Prostate gland (tissue), 2 donors: ENCODE measurements around the gene GARIN3. TPM values are rescaled to one million over a fixed set of nuclear protein-coding genes. Genes with fewer than 3 reads are reported as not detected.

Experiments used
- DNase-seq: peaks from one replicate; pipeline ENCODE4 v3.0.0-alpha.2; 2019; ENCODE audit warnings: low spot score
- H3K27ac ChIP-seq, 2 donors: fragments of 200-600 bp; sonication (generic); 2 replicates each; pipeline ENCODE4 v1.5.1; 2017 to 2019
- H3K27me3 ChIP-seq: fragments of 200-600 bp; sonication (generic); replicated peaks from 2 replicates; pipeline ENCODE4 v1.5.1; 2019; ENCODE audit not compliant: insufficient read depth
- H3K36me3 ChIP-seq, 2 donors: fragments of 200-600 bp; sonication (generic); 1 replicate in 1 of 2; 2 replicates in 1 of 2; pipeline versions ENCODE4 v1.5.1 to v1.8.1; 2017 to 2019
- H3K4me1 ChIP-seq: fragments of 200-600 bp; sonication (generic); replicated peaks from 2 replicates; pipeline ENCODE4 v1.5.1; 2019
- H3K4me3 ChIP-seq, 2 donors: fragments of 200-600 bp; sonication (generic); 2 replicates each; pipeline ENCODE4 v1.5.1; 2017 to 2019
- H3K9me3 ChIP-seq: fragments of 200-600 bp; sonication (generic); 2 replicates; pipeline ENCODE4 v1.5.1; 2017
- POLR2A ChIP-seq: fragments of 450-650 bp; IDR thresholded peaks from one replicate; pipeline ENCODE4 v1.6.1; 2016; ENCODE audit warnings: antibody characterized with exemption, mild to moderate bottlenecking
- POLR2AphosphoS5 ChIP-seq: sonication (generic); formaldehyde crosslinking; IDR thresholded peaks from one replicate; pipeline ENCODE4 v1.6.1; 2017; ENCODE audit warnings: antibody characterized with exemption
- WGBS: methylation state at CpG from one replicate; pipeline ENCODE4 v1.1.5; 2018; 5-methylcytosine and 5-hydroxymethylcytosine counted together
- intact Hi-C: fragments of 100-400 bp; cut with DNase I; formaldehyde crosslinking; loops from one replicate; pipeline ENCODE4 v1.14.2; 2022
- total RNA-seq, 2 donors: library from RNA; depleted of rRNA; stranded (reverse); fragments of >200 nt; gene quantifications; one replicate each; pipeline ENCODE4 v1.1.0, GENCODE V29; 2016
- TF ChIP-seq, protein P1 (sequence below), 4 experiments: fragments of 200-600 bp in 2 of 4; fragments of 450-650 bp in 2 of 4; sonication (generic) in 2 of 4; IDR thresholded peaks; 1 replicate in 3 of 4; 2 replicates in 1 of 4; pipeline ENCODE4 v1.5.1; 2016 to 2019; ENCODE audit warnings: antibody characterized with exemption in 4 of 4, mild to moderate bottlenecking in 2 of 4, moderate library complexity in 2 of 4

The GARIN3 gene
- total RNA-seq, 2 donors from 2014 or later = 0.97 TPM; not detected in 1

DNA sequence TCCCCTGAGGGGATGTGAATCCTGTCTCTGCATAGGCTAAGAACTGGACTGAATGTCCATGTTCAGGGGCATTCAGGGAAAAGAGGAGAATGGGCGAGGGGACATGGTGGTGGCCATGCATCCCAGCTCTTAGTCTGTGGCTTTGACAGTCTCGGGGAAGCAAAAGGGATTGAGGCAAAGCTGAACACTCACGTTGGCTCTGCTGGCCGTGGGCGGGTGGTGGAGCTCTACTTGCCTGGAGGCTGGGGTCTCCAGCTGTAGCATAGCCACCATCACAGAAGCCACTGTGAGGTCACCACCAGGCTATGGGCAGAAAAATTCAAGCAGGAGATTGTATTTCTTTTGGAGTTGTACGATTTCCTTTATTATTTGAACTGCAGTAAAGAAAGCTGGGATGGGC lies 4.1 kb downstream of the GARIN3 start:
- no peaks in the 10 kb centered on the region for H3K4me1 ChIP-seq
- TF ChIP-seq POLR2AphosphoS5 = no peak
- no peak for TF ChIP-seq POLR2A
- TF ChIP-seq, protein P1, sequence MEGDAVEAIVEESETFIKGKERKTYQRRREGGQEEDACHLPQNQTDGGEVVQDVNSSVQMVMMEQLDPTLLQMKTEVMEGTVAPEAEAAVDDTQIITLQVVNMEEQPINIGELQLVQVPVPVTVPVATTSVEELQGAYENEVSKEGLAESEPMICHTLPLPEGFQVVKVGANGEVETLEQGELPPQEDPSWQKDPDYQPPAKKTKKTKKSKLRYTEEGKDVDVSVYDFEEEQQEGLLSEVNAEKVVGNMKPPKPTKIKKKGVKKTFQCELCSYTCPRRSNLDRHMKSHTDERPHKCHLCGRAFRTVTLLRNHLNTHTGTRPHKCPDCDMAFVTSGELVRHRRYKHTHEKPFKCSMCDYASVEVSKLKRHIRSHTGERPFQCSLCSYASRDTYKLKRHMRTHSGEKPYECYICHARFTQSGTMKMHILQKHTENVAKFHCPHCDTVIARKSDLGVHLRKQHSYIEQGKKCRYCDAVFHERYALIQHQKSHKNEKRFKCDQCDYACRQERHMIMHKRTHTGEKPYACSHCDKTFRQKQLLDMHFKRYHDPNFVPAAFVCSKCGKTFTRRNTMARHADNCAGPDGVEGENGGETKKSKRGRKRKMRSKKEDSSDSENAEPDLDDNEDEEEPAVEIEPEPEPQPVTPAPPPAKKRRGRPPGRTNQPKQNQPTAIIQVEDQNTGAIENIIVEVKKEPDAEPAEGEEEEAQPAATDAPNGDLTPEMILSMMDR (IDR thresholded peaks at IDR 0.05) = no peak
- 87% methylated on average over 6 of the region's 6 CpGs for WGBS
- intact Hi-C loops = no loop called here
- H3K27ac ChIP-seq = no peak overlapping the region
- DNase-seq = no peak
- H3K4me3 ChIP-seq = no peak overlapping the region
- H3K27me3 ChIP-seq = no peaks in the 10 kb centered on the region
- H3K36me3 ChIP-seq = no peaks in the 10 kb centered on the region
- H3K9me3 ChIP-seq = no peaks in the 10 kb centered on the region

DNA sequence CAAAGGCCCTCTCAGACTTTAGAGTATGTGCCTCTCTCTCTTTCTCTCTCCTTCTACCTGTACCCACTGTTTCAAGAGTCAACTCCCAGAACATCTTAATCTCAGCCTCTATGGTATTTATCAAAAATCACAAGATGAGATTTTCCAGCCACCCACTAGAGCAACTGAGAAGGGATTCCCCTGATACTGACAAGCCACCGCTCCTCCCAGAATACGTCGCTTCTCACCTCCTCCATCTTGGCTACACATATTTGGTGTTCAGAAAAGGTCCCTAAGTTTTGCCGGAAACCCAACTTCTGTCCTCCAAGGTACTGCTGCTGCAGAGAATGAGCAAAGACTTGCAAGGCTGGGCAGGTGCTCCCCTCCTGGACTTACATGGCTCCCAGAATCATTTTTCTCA lies 6.1 kb downstream of the GARIN3 start:
- no peak for DNase-seq
- intact Hi-C loops = no loop called here
- H3K4me1 ChIP-seq = no peaks in the 10 kb centered on the region
- H3K4me3 ChIP-seq = no peak overlapping the region
- H3K36me3 ChIP-seq = no peaks in the 10 kb centered on the region
- H3K9me3 ChIP-seq = no peaks in the 10 kb centered on the region
- TF ChIP-seq POLR2A (no peak), POLR2AphosphoS5 (no peak)
- TF ChIP-seq, protein P1 (IDR thresholded peaks at IDR 0.05) = no peak
- WGBS = 91% methylated on average over 4 of the region's 4 CpGs
- no peak overlapping the region for H3K27ac ChIP-seq
- H3K27me3 ChIP-seq = no peaks in the 10 kb centered on the region

DNA sequence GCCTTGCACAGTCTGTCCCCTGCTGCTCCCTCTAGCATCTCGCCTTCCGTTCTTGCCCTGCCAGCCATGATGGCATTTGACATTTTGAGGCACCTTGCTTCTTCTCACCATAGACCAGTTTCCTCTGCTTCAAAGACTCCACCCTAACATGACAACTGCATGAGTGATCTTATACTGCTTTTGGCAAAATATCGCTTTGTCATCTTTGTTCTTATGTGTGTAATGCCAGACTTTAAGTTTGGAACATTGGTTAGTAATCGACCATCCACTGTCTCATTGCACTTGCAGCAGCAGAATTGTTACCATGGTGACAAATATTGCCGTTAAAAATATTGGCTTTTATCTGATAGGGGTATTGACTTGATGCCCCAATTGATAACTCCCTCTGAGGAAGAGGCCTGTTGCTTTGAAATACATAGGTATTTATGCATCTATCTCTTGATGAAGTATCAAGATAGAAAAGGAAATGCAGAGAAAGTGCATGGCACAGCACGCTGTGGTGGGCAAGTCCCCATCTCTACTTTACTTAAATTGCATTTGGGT lies 6.8 kb downstream of the GARIN3 start:
- Histone ChIP-seq H3K36me3 (no peaks in the 10 kb centered on the region), H3K4me3 (no peak overlapping the region), H3K4me1 (no peaks in the 10 kb centered on the region), H3K27ac (no peak overlapping the region), H3K9me3 (no peaks in the 10 kb centered on the region), H3K27me3 (no peaks in the 10 kb centered on the region)
- DNase-seq = no peak
- intact Hi-C loops = no loop called here
- WGBS = 71% methylated on average over 6 of the region's 6 CpGs
- TF ChIP-seq, protein P1 (IDR thresholded peaks at IDR 0.05) = no peak
- TF ChIP-seq POLR2A = no peak
- TF ChIP-seq POLR2AphosphoS5 = no peak

DNA sequence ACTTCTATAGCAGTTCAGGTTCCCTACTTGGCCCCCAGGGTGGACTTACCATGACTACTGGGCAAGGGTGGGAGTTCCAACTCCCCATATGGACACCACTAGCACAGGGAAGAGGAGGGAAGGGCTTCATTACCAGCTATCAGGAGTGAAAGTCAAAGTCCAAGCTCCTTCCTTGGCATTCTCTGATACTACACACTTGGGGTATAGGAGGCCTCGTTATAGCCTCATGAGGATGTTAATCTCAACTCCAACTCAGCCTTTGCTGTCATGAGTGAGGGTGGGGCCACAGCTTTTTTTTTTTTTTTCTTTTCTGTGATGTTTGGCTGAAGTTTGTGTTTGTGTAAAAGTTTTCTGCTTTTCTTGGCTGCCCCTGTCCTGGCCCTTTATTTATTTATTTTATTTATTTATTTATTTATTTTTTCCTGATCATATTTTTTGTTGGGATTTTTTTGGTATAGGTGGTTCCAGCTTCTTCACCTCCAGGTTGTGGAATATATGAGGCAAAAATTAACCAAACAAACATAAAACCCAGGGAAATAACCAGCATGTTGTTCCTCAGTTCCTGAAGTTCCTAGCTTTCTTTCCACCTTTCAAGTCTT lies 8.7 kb downstream of the GARIN3 start:
- WGBS = 96% methylated on average over 1 of the region's 1 CpG
- Histone ChIP-seq H3K27me3 (no peaks in the 10 kb centered on the region), H3K4me1 (no peaks in the 10 kb centered on the region), H3K4me3 (no peak overlapping the region), H3K9me3 (no peaks in the 10 kb centered on the region), H3K36me3 (no peaks in the 10 kb centered on the region), H3K27ac (no peak overlapping the region)
- TF ChIP-seq POLR2A = no peak
- no peak for TF ChIP-seq POLR2AphosphoS5
- TF ChIP-seq, protein P1 (IDR thresholded peaks at IDR 0.05) = no peak
- intact Hi-C loops = no loop called here
- DNase-seq = no peak

DNA sequence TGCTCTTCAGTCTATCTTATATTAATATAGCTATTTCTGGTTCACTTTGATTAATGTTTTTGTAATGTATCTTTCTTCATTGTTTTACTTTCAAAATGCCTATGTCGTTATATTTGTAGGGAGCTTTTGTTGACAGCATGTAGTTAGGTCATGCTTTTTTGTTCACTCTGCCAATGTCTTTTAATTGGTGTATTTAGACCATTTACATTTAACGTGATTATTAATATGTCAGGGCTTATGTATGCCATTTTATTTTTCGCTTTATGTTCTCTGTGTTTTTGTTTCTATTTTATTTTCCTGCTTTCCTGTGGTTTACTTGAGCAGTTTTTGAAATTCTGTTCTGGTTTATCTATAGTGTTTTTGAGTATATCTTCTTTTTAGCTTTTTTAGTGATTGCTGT lies 10.8 kb downstream of the GARIN3 start:
- Histone ChIP-seq H3K27ac (no peak overlapping the region), H3K9me3 (no peaks in the 10 kb centered on the region), H3K27me3 (no peaks in the 10 kb centered on the region), H3K4me1 (no peaks in the 10 kb centered on the region), H3K4me3 (no peak overlapping the region), H3K36me3 (no peaks in the 10 kb centered on the region)
- intact Hi-C loops = no loop called here
- no peak for TF ChIP-seq POLR2AphosphoS5
- no peak for TF ChIP-seq POLR2A
- TF ChIP-seq, protein P1 (IDR thresholded peaks at IDR 0.05) = no peak
- DNase-seq = no peak
- 77% methylated on average over 3 of the region's 3 CpGs for WGBS
